Measurements from ENCODE around the gene GPR153. TPM values are rescaled to one million over a fixed set of nuclear protein-coding genes. Genes with fewer than 3 reads are reported as not detected.
"Not testable (repeated sequence)": the region's sequence is repeated elsewhere in the genome, so short reads cannot be mapped to it uniquely, and the experiment has no call there.

Gene GPR153
- total RNA-seq (10 to 100 TPM in 5 of 7 donors, 1 to 10 TPM in 2; 6.0 to 42.0 (median 17.8) TPM), polyA plus RNA-seq (10 to 100 TPM in 1 of 2 donors, 1 to 10 TPM in 1; 4.2 to 11.0 TPM)
- long read RNA-seq, donor 1, partial matches to known transcripts, result 1 of 49 reads
- long read RNA-seq, donor 1, other reads (novel, unspliced or antisense), result 48 of 49 reads
- long read RNA-seq, donor 2, full-length matches to known transcripts, result 2 of 2 reads
- long read RNA-seq, donor 2, partial matches to known transcripts, result 0 of 2 reads
- long read RNA-seq, donor 2, other reads (novel, unspliced or antisense), result 0 of 2 reads
- long read RNA-seq, donor 3, full-length matches to known transcripts, result 27 of 101 reads
- long read RNA-seq, donor 3, partial matches to known transcripts, result 23 of 101 reads
- long read RNA-seq, donor 3, other reads (novel, unspliced or antisense), result 51 of 101 reads

- H3K27ac ChIP-seq, result peak within 1 kb of the TSS; percentile 66 to 71
- H3K9me3 ChIP-seq, result no peaks in the 10 kb centered on the region
- peak in 4 of 5 donors; percentile 51 to 67 (median 63) for DNase-seq
- intact Hi-C loops (cut with DNase I), result no loop called here
- H3K36me3 ChIP-seq, result no peaks in the 10 kb centered on the region
- WGBS, 3 donors, result 2 to 4% (median 3%) methylated on average over 29 to 77 of the region's 78 CpGs
- TF ChIP-seq, protein P1, sequence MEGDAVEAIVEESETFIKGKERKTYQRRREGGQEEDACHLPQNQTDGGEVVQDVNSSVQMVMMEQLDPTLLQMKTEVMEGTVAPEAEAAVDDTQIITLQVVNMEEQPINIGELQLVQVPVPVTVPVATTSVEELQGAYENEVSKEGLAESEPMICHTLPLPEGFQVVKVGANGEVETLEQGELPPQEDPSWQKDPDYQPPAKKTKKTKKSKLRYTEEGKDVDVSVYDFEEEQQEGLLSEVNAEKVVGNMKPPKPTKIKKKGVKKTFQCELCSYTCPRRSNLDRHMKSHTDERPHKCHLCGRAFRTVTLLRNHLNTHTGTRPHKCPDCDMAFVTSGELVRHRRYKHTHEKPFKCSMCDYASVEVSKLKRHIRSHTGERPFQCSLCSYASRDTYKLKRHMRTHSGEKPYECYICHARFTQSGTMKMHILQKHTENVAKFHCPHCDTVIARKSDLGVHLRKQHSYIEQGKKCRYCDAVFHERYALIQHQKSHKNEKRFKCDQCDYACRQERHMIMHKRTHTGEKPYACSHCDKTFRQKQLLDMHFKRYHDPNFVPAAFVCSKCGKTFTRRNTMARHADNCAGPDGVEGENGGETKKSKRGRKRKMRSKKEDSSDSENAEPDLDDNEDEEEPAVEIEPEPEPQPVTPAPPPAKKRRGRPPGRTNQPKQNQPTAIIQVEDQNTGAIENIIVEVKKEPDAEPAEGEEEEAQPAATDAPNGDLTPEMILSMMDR (IDR thresholded peaks at IDR 0.05), result peak in 1 of 3 donors; percentile 20
- no peak for TF ChIP-seq POLR2A (IDR thresholded peaks at IDR 0.05)
- H3K27me3 ChIP-seq, result no peaks in the 10 kb centered on the region
- H3K4me3 ChIP-seq, result peak within 1 kb of the TSS; percentile 54
- H3K4me1 ChIP-seq (ENCODE audit: insufficient read depth), result peaks cover 23% of the 10 kb centered on the region
These were observed at the start of gene GPR153 for GRCh38 chr1:6260961-6261614. Gene GPR153 (minus strand): TSS chr1:6261098. CDS start chr1:6254905, 6,193 bp downstream.

GRCh38 chr1:6310116-6310848 lies 49.4 kb upstream of the GPR153 start:
- DNase-seq, result no peak
- intact Hi-C loops (cut with DNase I), result no loop called here
- Histone ChIP-seq H3K27ac (no peak overlapping the region), H3K9me3 (no peaks in the 10 kb centered on the region), H3K4me3 (no peak overlapping the region), H3K4me1 (ENCODE audit: insufficient read depth) (no peaks in the 10 kb centered on the region), H3K27me3 (no peaks in the 10 kb centered on the region), H3K36me3 (no peaks in the 10 kb centered on the region)
- TF ChIP-seq, protein P1 (IDR thresholded peaks at IDR 0.05), result no peak
- TF ChIP-seq POLR2A (IDR thresholded peaks at IDR 0.05) (no peak), EP300 (IDR thresholded peaks at IDR 0.05) (no peak)
- WGBS, 3 donors, result 89 to 93% (median 92%) methylated on average over 8 to 9 of the region's 9 CpGs

DNA sequence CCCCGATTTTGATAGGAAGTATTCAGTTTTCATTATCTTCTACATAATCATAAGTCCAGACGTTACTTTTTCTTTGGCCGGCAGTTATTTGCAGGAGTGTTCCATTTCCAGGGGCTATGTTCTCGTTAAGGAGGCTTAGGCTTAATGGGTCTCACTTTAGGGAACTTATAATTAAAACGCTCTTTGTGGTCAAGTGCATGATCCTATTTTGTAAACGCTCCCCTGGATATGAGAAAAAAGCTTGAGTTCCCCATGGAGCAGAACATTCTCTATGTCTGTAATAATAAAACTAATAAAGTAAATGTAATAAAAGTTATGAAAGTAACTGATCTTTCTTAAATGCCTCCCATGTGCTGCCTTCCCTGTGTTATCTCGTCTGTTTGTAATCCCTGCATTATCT lies 48.7 kb upstream of the GPR153 start:
- Histone ChIP-seq H3K36me3 (no peaks in the 10 kb centered on the region), H3K27me3 (no peaks in the 10 kb centered on the region), H3K4me3 (no peak overlapping the region), H3K9me3 (no peaks in the 10 kb centered on the region), H3K4me1 (ENCODE audit: insufficient read depth) (no peaks in the 10 kb centered on the region), H3K27ac (no peak overlapping the region)
- intact Hi-C loops (cut with DNase I), result no loop called here
- DNase-seq, result no peak
- 74 to 84% (median 75%) methylated on average over 7 of the region's 7 CpGs for WGBS, 3 donors
- no peak for TF ChIP-seq EP300 (IDR thresholded peaks at IDR 0.05)
- TF ChIP-seq, protein P1 (IDR thresholded peaks at IDR 0.05), result no peak
- TF ChIP-seq POLR2A (IDR thresholded peaks at IDR 0.05), result no peak

- Histone ChIP-seq H3K36me3 (no peaks in the 10 kb centered on the region), H3K9me3 (no peaks in the 10 kb centered on the region), H3K4me1 (ENCODE audit: insufficient read depth) (no peaks in the 10 kb centered on the region), H3K4me3 (no peak overlapping the region), H3K27me3 (no peaks in the 10 kb centered on the region), H3K27ac (no peak overlapping the region)
- TF ChIP-seq POLR2A (IDR thresholded peaks at IDR 0.05) (no peak), EP300 (IDR thresholded peaks at IDR 0.05) (no peak)
- TF ChIP-seq, protein P1 (IDR thresholded peaks at IDR 0.05), result no peak
- 88 to 96% (median 94%) methylated on average over 13 of the region's 13 CpGs for WGBS, 3 donors
- intact Hi-C loops (cut with DNase I), result no loop called here
- no peak for DNase-seq
These were observed 47.6 kb upstream of the GPR153 start for GRCh38 chr1:6308449-6308848.

- WGBS, 3 donors, result 92 to 95% (median 92%) methylated on average over 7 of the region's 7 CpGs
- H3K4me3 ChIP-seq; H3K9me3 ChIP-seq; H3K27ac ChIP-seq; H3K27me3 ChIP-seq; H3K4me1 ChIP-seq (ENCODE audit: insufficient read depth); intact Hi-C loops (cut with DNase I); DNase-seq; H3K36me3 ChIP-seq: not testable (repeated sequence)
These were observed 46.8 kb upstream of the GPR153 start for GRCh38 chr1:6307682-6308081.
